NCI-H1092 treated with DMSO at 0.1 percent for 48 hours (cell line): ENCODE results near the gene C16orf90.

Experiments used
- DNase-seq: peaks from one replicate; lab custom pipeline; 2025; lab: John Stamatoyannopoulos, UW

The C16orf90 gene

GRCh38 chr16:3465911-3466584, 29.2 kb downstream of the C16orf90 start:
- no peak for DNase-seq

- no peak for DNase-seq
These were observed 30.0 kb downstream of the C16orf90 start for GRCh38 chr16:3465301-3465700.

- no peak for DNase-seq
These were observed 34.1 kb downstream of the C16orf90 start for GRCh38 chr16:3461151-3461550.

GRCh38 chr16:3460585-3460984, 34.7 kb downstream of the C16orf90 start:
- no peak for DNase-seq

- DNase-seq, result no peak
These were observed 35.2 kb downstream of the C16orf90 start for GRCh38 chr16:3460121-3460520.

- no peak for DNase-seq
These were observed 35.7 kb downstream of the C16orf90 start for GRCh38 chr16:3459401-3460090.

GRCh38 chr16:3458852-3459361, 36.4 kb downstream of the C16orf90 start:
- no peak for DNase-seq

GRCh38 chr16:3458278-3458851, 36.9 kb downstream of the C16orf90 start:
- DNase-seq, result no peak

- peak; percentile 95 for DNase-seq
These were observed 37.6 kb downstream of the C16orf90 start for GRCh38 chr16:3457434-3458252.

GRCh38 chr16:3454631-3455147, 40.6 kb downstream of the C16orf90 start:
- no peak for DNase-seq

- no peak for DNase-seq
These were observed 41.2 kb downstream of the C16orf90 start for GRCh38 chr16:3454093-3454492.

- no peak for DNase-seq
These were observed 51.3 kb downstream of the C16orf90 start for GRCh38 chr16:3444032-3444388.
